Measurements from ENCODE around the gene LPCAT1.

- no peak for TF ChIP-seq CTCF (IDR thresholded peaks at IDR 0.05; ENCODE audit: insufficient read depth, low read depth, low read length)
- no peak for TF ChIP-seq EZH2 (IDR thresholded peaks at IDR 0.05; ENCODE audit: insufficient read depth, low read length)
Observed at GRCh38 chr5:1500411-1501091, 23.2 kb downstream of the LPCAT1 start.
